Measurements from ENCODE around the gene MORC2. TPM values are rescaled to one million over a fixed set of nuclear protein-coding genes. Genes with fewer than 3 reads are reported as not detected.
A peak's percentile ranks its signal among the peaks of the same experiment; 100 is the strongest.

The MORC2 gene
- total RNA-seq, 5 donors from 2014 or later (not counting 1 experiment from before 2014, with no cell fraction given): 33.6 to 49.1 (median 45.4) TPM

DNA sequence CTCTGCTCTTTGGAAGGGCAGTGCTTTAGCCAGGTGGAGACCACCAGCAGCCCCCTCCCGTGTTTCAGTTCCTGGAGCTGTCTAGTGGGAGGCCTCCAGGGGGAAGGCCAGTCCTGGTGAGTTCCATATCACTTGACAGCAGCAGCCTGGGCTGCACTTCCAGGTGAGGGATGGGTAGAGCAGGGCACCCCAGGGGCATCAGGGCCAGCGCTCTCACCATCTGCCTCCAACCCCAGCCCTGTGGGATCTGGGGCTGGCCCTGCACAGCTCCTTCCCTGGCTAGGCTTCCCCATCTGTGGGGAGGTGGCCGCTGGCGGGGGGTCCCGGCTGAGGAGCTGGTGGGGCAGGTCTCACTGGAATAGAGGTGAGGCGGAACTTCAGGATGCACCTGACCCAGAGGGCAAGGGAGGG, 60.5 kb downstream of the MORC2 start:
- Histone ChIP-seq H3K36me3 (ENCODE audit: control insufficient read depth in 2 of 2, extremely low read depth in 1 of 2, insufficient read depth in 1 of 2, low read length in 1 of 2) (peaks cover 11 to 20% of the 10 kb centered on the region in 2 donors), H3K9me3 (no peaks in the 10 kb centered on the region), H3K4me1 (ENCODE audit: control insufficient read depth in 1 of 2, extremely low read depth in 1 of 2, insufficient read depth in 2 of 2, low read length in 2 of 2) (no peaks in the 10 kb centered on the region), H3K4me3 (ENCODE audit: control insufficient read depth in 1 of 2, extremely low read depth in 1 of 2, low read length in 1 of 2) (no peak overlapping the region), H3K27me3 (replicated peaks in 1 of 2; ENCODE audit: control insufficient read depth in 2 of 2, extremely low read depth in 1 of 2, insufficient read depth in 2 of 2, low read length in 1 of 2) (no peaks in the 10 kb centered on the region), H3K27ac (ENCODE audit: low read length) (no peak overlapping the region)
- CTCF ChIA-PET: no interaction called here
- Mint-ChIP-seq H3K4me1 (peaks cover under 1 to 3% (median 1%) of the 10 kb centered on the region in 3 donors), H3K27me3 (no peaks in the 10 kb centered on the region), H3K36me3 (peaks cover 31% of the 10 kb centered on the region), H3K9me3 (no peaks in the 10 kb centered on the region), H3K4me3 (no peak overlapping the region), H3K27ac (no peak overlapping the region)
- POLR2A ChIA-PET: interaction anchor here in 1 of 2 donors (0.5 kb wide), 1 partner anchor 15 kb away, joined by 6 read pairs; no protein-coding TSS in a partner anchor
- DNase-seq: no peak
- 93% methylated on average over 4 of the region's 6 CpGs for WGBS (ENCODE audit: insufficient coverage)
- ATAC-seq (replicated peaks in 1 of 4): no peak

DNA sequence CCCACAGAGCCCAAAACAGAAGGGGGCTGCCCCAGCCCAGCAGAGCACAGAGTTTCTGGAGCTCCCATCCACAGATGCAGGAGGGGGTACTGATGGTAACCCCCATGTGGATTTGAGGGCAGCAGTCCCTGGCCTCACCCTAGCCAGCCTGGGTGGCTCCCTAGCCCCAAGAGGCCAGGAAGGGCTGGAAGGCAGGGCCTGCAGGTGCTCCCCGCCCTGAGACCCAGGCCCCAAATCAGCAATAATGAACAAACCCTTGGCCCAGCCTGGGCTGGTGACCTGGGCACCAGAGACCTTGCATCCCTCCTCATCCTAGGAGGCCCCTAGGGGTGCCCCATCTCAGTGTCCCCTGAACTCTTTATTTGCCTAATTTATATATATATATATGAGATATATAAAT, 61.6 kb downstream of the MORC2 start:
- Mint-ChIP-seq H3K4me1 (peaks cover 4 to 8% (median 5%) of the 10 kb centered on the region in 3 donors), H3K27ac (no peak overlapping the region), H3K36me3 (peaks cover 42% of the 10 kb centered on the region), H3K27me3 (no peaks in the 10 kb centered on the region), H3K4me3 (no peak overlapping the region), H3K9me3 (no peaks in the 10 kb centered on the region)
- Histone ChIP-seq H3K4me3 (ENCODE audit: control insufficient read depth in 1 of 2, extremely low read depth in 1 of 2, low read length in 1 of 2) (no peak overlapping the region), H3K27ac (ENCODE audit: low read length) (no peak overlapping the region), H3K27me3 (replicated peaks in 1 of 2; ENCODE audit: control insufficient read depth in 2 of 2, extremely low read depth in 1 of 2, insufficient read depth in 2 of 2, low read length in 1 of 2) (no peaks in the 10 kb centered on the region), H3K36me3 (ENCODE audit: control insufficient read depth in 2 of 2, extremely low read depth in 1 of 2, insufficient read depth in 1 of 2, low read length in 1 of 2) (peaks cover 11 to 20% of the 10 kb centered on the region in 2 donors), H3K9me3 (no peaks in the 10 kb centered on the region), H3K4me1 (ENCODE audit: control insufficient read depth in 1 of 2, extremely low read depth in 1 of 2, insufficient read depth in 2 of 2, low read length in 2 of 2) (no peaks in the 10 kb centered on the region)
- WGBS (ENCODE audit: insufficient coverage): no CpG with 5 or more reads among the region's 1 CpG
- ATAC-seq (replicated peaks in 1 of 4) (no peak), DNase-seq (no peak)
- ChIA-PET CTCF (no interaction called here), POLR2A (no interaction called here)

DNA sequence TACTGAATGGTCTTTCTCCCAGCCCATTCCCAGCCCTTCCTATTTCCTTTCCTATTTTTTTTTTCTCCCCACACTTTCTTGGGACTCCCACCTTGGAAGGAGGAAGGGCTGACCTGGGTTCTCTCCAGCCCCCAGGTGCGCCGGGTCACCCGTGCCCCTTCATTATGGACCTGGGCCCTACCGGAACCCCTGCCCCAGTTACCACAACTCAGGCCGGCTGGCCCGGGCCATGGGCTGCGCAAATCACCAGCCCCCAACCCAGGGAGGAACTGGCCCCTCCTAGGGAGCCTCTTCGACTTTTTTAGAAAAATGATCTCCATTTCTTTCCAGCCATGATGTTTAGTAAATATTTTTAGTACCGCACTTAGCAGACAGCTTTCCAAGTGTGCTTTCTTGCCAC, 62.2 kb downstream of the MORC2 start:
- Histone ChIP-seq H3K9me3 (no peaks in the 10 kb centered on the region), H3K4me3 (ENCODE audit: control insufficient read depth in 1 of 2, extremely low read depth in 1 of 2, low read length in 1 of 2) (no peak overlapping the region), H3K36me3 (ENCODE audit: control insufficient read depth in 2 of 2, extremely low read depth in 1 of 2, insufficient read depth in 1 of 2, low read length in 1 of 2) (peaks cover 11 to 20% of the 10 kb centered on the region in 2 donors), H3K27ac (ENCODE audit: low read length) (no peak overlapping the region), H3K27me3 (replicated peaks in 1 of 2; ENCODE audit: control insufficient read depth in 2 of 2, extremely low read depth in 1 of 2, insufficient read depth in 2 of 2, low read length in 1 of 2) (no peaks in the 10 kb centered on the region), H3K4me1 (ENCODE audit: control insufficient read depth in 1 of 2, extremely low read depth in 1 of 2, insufficient read depth in 2 of 2, low read length in 2 of 2) (no peaks in the 10 kb centered on the region)
- Mint-ChIP-seq H3K27me3 (no peaks in the 10 kb centered on the region), H3K4me1 (peaks cover 4 to 8% (median 5%) of the 10 kb centered on the region in 3 donors), H3K4me3 (no peak overlapping the region), H3K36me3 (peaks cover 46% of the 10 kb centered on the region), H3K9me3 (no peaks in the 10 kb centered on the region), H3K27ac (no peak overlapping the region)
- ChIA-PET POLR2A (no interaction called here), CTCF (no interaction called here)
- 100% methylated on average over 3 of the region's 9 CpGs for whole genome bisulfite sequencing (ENCODE audit: insufficient coverage)
- DNase-seq (no peak), ATAC-seq (replicated peaks in 1 of 4) (no peak)

DNA sequence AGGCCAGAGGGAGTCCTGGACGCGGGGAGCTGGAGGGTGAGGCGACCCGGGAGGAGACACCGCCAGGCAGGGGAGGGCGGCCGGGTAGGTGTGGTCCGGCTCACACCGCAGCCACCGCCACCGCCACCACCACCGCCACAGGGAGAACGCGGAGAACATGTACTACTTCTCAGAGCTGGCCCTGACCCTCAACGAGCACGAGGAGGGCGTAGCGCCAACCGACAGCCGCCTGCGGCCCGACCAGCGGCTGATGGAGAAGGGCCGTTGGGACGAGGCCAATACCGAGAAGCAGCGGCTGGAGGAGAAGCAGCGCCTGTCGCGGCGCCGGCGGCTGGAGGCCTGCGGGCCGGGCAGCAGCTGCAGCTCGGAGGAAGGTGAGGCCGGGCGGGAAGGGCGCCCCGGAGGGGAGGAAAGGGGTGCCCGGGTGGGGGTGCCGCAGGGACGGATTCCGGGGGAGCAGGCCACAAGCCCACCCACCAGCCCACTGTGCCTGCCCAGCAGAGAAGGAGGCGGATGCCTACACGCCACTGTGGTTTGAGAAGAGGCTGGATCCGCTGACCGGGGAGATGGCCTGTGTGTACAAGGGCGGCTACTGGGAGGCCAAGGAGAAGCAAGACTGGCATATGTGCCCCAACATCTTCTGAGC, 62.8 kb downstream of the MORC2 start:
- ATAC-seq (replicated peaks in 1 of 4) (no peak), DNase-seq (no peak)
- POLR2A ChIA-PET: no interaction called here
- CTCF ChIA-PET: interaction anchor here in 1 of 2 donors (2.0 kb wide), 1 partner anchor 14 kb away, joined by 6 read pairs; no protein-coding TSS in a partner anchor
- no peaks in the 10 kb centered on the region for H3K4me1 ChIP-seq (ENCODE audit: control insufficient read depth in 1 of 2, extremely low read depth in 1 of 2, insufficient read depth in 2 of 2, low read length in 2 of 2)
- Mint-ChIP-seq H3K4me3 (no peak overlapping the region), H3K9me3 (no peaks in the 10 kb centered on the region), H3K4me1 (peaks cover 4 to 8% (median 5%) of the 10 kb centered on the region in 3 donors), H3K36me3 (peaks cover 45% of the 10 kb centered on the region), H3K27ac (no peak overlapping the region), H3K27me3 (no peaks in the 10 kb centered on the region)
- no peak overlapping the region for H3K27ac ChIP-seq (ENCODE audit: low read length)
- 96% methylated on average over 37 of the region's 49 CpGs for WGBS (ENCODE audit: insufficient coverage)
- H3K9me3 ChIP-seq: no peaks in the 10 kb centered on the region
- no peaks in the 10 kb centered on the region for H3K27me3 ChIP-seq (replicated peaks in 1 of 2; ENCODE audit: control insufficient read depth in 2 of 2, extremely low read depth in 1 of 2, insufficient read depth in 2 of 2, low read length in 1 of 2)
- no peak overlapping the region for H3K4me3 ChIP-seq (ENCODE audit: control insufficient read depth in 1 of 2, extremely low read depth in 1 of 2, low read length in 1 of 2)
- peaks cover 11 to 20% of the 10 kb centered on the region in 2 donors for H3K36me3 ChIP-seq (ENCODE audit: control insufficient read depth in 2 of 2, extremely low read depth in 1 of 2, insufficient read depth in 1 of 2, low read length in 1 of 2)

DNA sequence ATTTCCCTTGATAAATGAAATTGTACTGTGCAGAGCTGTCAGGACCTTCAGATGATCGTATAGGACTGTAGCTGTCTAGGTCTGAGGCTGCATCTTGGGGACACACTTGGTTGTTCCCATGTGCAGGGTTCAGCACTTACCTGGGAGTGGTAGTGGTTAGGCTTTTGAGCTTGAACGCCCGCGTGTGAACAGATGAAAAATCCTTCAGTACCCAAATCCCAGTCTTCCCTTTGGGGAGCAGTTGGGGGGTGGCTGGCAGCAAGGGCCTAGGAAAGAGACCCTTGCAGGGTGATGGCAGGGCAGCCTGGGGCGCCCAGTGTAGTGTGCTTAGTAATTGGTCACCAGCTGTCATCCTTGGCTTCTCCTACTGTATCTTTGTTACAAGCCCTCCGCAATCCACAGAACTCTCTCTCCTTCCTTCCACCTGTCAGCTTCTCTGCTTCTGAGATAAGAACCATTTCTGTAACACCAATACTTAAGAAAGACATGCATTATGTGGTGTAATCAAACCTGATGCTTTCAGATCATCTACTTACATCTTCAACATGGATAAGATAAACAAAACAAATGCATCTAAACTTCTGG, 64.6 kb downstream of the MORC2 start:
- Mint-ChIP-seq H3K36me3 (peaks cover 38% of the 10 kb centered on the region), H3K9me3 (peaks cover 0 to 2% (median 0%) of the 10 kb centered on the region in 3 donors), H3K4me3 (no peak overlapping the region), H3K27ac (no peak overlapping the region), H3K4me1 (peaks cover 4 to 8% (median 5%) of the 10 kb centered on the region in 3 donors), H3K27me3 (no peaks in the 10 kb centered on the region)
- H3K4me3 ChIP-seq (ENCODE audit: control insufficient read depth in 1 of 2, extremely low read depth in 1 of 2, low read length in 1 of 2): no peak overlapping the region
- no peaks in the 10 kb centered on the region for H3K27me3 ChIP-seq (replicated peaks in 1 of 2; ENCODE audit: control insufficient read depth in 2 of 2, extremely low read depth in 1 of 2, insufficient read depth in 2 of 2, low read length in 1 of 2)
- POLR2A ChIA-PET: no interaction called here
- H3K9me3 ChIP-seq: no peaks in the 10 kb centered on the region
- H3K27ac ChIP-seq (ENCODE audit: low read length): no peak overlapping the region
- ATAC-seq (replicated peaks in 1 of 4) (no peak), DNase-seq (peak in 1 of 35 experiments; percentile 4)
- no peaks in the 10 kb centered on the region for H3K4me1 ChIP-seq (ENCODE audit: control insufficient read depth in 1 of 2, extremely low read depth in 1 of 2, insufficient read depth in 2 of 2, low read length in 2 of 2)
- CTCF ChIA-PET: interaction anchor here in 1 of 2 donors (0.6 to 2.0 kb wide), 2 partner anchors 16 to 328 kb away, joined by 4 to 6 read pairs; no protein-coding TSS in a partner anchor
- WGBS (ENCODE audit: insufficient coverage): 80% methylated on average over 1 of the region's 6 CpGs
- H3K36me3 ChIP-seq (ENCODE audit: control insufficient read depth in 2 of 2, extremely low read depth in 1 of 2, insufficient read depth in 1 of 2, low read length in 1 of 2): peaks cover 11% of the 10 kb centered on the region in 2 donors

DNA sequence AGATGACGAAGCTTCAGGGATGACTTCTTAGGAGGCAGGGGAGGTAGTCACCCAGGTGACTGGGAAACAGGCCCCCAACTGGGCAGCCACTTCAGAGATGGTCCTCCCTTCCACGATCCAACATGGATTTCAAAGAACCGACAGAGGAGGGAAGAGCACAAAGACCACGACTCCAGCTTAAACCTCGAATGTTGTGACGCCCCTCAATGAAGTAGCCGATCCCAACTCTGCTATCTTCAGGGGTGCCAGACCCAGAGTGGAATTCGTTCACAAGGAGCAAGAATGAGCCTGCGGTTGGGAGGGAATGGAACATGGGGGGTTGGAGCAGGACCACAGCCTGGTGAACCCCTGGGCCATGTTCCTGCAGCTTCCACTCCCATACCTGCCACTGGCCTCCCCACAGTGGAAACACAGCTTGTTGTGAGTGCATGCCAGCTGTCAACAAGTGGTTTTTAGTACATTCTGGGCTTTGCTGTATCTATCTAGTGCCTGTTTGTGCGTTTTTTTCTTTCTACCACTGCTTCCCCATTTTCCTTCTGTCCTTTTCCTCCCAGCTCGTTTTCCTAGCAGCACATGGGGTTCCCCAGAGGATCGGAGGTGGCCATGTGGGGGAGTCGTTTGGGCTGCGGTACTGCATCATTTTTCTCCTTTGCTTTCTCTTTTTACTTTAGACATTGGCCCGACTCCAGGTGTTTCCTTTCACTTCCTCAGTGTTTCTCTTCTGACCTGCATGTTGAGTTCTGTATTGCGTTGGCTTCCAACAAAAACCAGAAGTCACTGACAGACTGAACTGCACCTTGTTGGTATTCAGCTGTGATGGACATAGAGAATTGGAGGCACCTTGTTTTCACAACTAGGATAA, 65.8 kb downstream of the MORC2 start:
- no peak overlapping the region for H3K27ac ChIP-seq (ENCODE audit: low read length)
- H3K4me3 ChIP-seq (ENCODE audit: control insufficient read depth in 1 of 2, extremely low read depth in 1 of 2, low read length in 1 of 2): no peak overlapping the region
- H3K36me3 ChIP-seq (ENCODE audit: control insufficient read depth in 2 of 2, extremely low read depth in 1 of 2, insufficient read depth in 1 of 2, low read length in 1 of 2): peaks cover 4 to 10% of the 10 kb centered on the region in 2 donors
- H3K27ac Mint-ChIP-seq: peak overlapping the region; percentile 65 to 77
- peak in 1 of 35 experiments; percentile 0 for DNase-seq
- POLR2A ChIA-PET: no interaction called here
- CTCF ChIA-PET: no interaction called here
- WGBS (ENCODE audit: insufficient coverage): 93% methylated on average over 6 of the region's 16 CpGs
- no peak for ATAC-seq (replicated peaks in 1 of 4)
- H3K36me3 Mint-ChIP-seq: peaks cover 42% of the 10 kb centered on the region
- no peak overlapping the region for H3K4me3 Mint-ChIP-seq
- H3K9me3 Mint-ChIP-seq: peaks cover 0 to 4% (median 3%) of the 10 kb centered on the region in 3 donors
- H3K4me1 ChIP-seq (ENCODE audit: control insufficient read depth in 1 of 2, extremely low read depth in 1 of 2, insufficient read depth in 2 of 2, low read length in 2 of 2): no peaks in the 10 kb centered on the region
- no peaks in the 10 kb centered on the region for H3K27me3 Mint-ChIP-seq
- H3K27me3 ChIP-seq (replicated peaks in 1 of 2; ENCODE audit: control insufficient read depth in 2 of 2, extremely low read depth in 1 of 2, insufficient read depth in 2 of 2, low read length in 1 of 2): no peaks in the 10 kb centered on the region
- no peaks in the 10 kb centered on the region for H3K9me3 ChIP-seq
- H3K4me1 Mint-ChIP-seq: peaks cover 4 to 8% (median 5%) of the 10 kb centered on the region in 3 donors

Data from T-cell (primary cell).